HG03064 (cell line): ENCODE data around the gene LAIR1.
"Not testable (repeated sequence)": the region's sequence is repeated elsewhere in the genome, so short reads cannot be mapped to it uniquely, and the experiment has no call there.

Source experiments
- ATAC-seq: cut with Tn5 transposase; IDR thresholded peaks from one replicate; pipeline ENCODE4 v1.9.1; 2021; ENCODE audit warnings: low read depth; ENCODE audit not compliant: unreplicated experiment

LAIR1 gene

DNA sequence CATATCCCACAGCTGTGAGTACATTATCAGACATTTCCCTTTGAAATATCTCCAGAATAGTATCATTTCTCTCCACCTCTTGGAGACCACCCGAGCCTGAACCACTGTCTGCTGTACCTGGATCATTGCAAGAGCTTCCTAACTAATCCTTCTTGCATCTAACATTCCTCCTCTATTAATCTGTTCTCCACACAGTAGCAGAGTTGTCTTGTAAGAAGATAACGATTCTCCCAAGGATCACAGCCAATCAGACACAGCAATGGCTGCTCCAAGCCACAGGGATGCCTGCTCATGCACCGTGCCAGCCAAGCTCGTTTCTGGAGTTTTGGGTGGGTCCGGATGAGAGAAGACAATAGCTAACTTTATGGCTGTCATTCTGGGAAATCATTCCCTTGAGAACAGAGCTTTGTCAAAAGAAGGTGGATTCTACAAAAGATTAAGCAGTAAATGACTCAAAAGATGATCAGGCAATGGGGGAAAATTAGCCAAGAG lies 14.5 kb upstream of the LAIR1 start:
- no peak for ATAC-seq

DNA sequence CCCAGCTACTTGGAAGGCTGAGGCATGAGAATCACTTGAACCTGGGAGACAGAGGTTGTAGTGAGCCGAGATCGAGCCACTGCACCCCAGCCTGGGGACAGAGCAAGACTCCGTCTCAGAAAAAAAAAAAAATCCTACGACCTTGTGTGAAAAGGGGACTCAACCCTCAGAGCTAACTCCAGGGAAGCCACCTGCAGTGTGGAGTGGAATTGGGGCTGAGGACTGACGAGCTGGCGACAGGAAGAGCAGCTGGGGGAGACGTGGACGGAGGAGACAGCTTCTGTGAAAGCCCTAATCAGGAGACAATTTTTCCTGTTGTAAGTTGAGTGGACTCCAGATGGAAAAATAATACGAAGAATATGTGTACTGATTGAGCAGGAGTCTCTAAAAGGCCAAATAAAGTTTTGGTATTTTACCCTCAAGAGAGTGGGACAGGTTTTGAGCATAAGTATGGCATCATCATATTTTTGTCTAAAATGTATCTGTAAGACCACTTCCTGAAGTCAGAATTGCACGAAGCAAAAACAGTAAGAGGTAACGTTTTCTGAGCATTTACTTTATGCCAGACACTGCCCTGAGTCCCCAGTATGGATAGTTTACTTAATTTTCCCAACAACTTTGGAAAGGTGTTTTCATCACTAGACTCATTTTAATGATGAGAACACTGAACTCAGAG lies 12.0 kb upstream of the LAIR1 start:
- ATAC-seq, result no peak

DNA sequence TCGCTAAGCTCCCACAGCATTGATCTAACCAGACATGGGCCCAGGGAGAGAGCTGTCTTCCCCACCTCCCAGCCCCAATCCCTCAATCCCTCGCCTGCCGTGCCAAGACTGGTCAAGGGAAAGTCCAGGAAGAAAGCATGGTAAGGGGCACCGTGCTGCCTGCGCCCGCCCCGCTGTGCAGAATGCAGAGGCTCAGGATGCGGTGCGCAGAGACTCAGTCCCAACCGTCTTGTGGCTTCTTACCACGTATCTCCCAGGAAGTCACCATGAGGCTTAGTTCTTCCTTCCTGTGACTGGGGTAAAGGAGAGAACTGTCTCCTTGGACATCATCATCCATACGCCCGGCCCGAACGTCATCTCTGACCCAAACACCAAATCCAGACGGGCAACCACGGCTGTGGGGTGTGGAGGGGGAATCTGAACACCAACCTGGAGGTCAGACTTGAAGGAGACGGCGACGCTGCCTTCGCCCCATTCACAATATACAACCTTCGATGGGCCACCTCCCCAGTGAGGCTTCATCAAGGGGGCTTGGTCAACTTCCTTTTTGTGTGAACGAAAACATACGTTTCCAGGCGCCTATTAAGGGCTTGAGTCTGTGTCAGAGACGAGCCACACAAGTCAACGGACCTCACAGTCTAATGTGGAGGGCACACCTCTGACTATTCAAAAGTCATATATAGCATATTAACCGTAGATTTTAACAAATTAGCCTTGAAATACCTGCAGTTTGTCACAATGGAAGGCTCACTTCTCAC lies 10.6 kb upstream of the LAIR1 start:
- not testable (repeated sequence) for ATAC-seq

GRCh38 chr19:54373781-54374631 lies 9.3 kb upstream of the LAIR1 start:
- ATAC-seq, result no peak

DNA sequence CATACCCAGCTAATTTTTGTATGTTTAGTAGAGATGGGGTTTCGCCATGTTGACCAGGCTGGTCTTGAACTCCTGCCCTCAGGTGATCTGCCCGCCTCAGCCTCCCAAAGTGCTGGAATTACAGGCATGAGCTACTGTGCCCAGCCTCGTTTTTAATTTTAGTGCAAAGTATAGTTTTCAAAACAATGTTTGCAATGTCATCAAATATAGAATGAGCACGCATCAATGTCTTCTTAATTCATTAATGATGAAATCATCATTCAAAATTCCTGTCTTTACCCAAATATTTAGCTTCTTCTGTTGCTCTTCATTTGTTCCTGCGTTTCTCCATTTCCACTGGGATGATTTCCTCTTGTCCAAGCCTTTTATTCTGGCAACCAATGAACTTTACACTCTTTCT lies 6.7 kb upstream of the LAIR1 start:
- ATAC-seq, result not testable (repeated sequence)

DNA sequence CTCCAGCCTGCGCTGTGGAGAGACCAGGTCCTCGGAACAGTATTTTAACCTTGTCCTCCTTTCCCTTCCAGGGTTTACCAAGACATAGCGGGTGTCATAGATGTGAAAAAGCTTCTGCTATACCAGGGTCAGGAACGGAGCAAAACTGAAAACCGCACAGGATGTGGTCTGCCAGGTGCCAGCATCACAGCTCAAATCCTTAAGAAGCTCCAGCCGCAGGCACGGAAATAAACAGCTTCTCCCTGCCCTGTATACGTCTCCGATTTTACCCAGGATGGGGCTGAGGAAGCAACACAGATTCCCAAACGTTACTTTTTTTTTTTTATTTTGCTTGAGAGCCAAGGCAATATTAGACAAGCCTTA lies 5.7 kb upstream of the LAIR1 start:
- not testable (repeated sequence) for ATAC-seq

- ATAC-seq, result not testable (repeated sequence)
Observed at GRCh38 chr19:54369688-54370433, 5.1 kb upstream of the LAIR1 start.

DNA sequence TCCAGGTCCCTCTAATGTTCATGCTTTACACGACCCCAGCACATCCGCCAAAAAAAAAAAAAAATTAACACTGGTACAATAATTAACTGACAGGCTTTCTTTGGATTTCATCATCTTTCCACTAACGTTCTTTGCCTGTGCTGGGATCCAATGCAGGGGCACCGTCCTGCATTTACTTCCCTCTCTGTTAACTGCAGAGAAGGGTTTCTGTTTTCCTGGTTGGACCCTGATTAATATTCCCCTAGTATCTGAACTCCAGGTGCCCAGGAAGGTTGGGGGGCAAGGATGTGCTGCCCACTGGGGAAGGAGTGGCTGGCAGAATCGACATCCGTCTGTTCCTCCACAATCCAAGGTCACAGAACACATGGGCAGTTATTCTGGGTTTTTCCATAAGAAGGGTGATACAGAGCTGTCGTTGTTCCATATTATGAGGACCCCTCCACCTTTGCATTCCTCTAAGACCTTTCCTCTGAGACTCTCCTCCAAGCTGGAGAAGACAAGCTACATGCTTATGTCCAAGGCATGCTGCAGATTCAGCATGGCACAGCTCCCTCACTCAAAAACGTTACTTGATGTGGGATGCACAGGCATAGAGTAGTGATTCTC lies 4.5 kb upstream of the LAIR1 start:
- ATAC-seq, result no peak

DNA sequence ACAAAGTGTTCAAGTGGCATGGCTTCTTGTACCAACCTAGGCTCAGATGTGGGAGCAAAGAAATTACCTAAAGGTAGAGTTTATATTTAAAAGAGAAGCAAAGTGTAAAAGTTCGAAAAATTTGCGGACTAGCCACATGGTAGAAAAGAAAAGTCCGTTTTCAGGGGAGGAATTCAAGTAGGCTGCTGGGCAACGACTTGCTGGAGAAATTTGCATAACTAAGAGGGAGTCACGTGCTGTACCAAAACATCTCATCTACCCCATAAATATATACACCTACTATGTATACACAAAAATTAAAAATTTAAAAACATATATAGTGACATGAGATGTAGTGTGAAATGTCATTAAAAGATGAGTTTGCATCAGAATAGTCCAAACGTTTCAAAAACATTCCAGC lies 2.1 kb upstream of the LAIR1 start:
- ATAC-seq, result no peak

DNA sequence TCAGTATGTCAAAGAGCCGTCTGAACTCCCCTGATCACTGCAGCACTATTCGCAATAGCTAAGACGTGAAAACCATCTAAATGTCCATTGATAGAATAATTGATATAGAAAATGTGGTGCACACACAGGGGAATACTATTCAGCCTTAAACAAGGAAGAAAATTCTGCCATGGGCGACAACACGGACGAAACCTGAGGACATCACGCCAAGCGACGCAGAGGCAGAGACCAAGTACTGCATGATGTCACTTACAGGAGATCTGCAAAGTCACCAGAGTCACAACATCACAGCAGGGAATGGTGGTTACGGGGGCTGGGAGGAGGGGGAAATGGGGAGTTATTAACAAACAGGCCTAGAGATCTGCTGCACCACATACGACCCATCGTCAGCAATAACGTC lies 1.1 kb upstream of the LAIR1 start:
- not testable (repeated sequence) for ATAC-seq

GRCh38 chr19:54361680-54362422 lies 2.9 kb downstream of the LAIR1 start:
- ATAC-seq, result not testable (repeated sequence)

- not testable (repeated sequence) for ATAC-seq
Observed at GRCh38 chr19:54359149-54359820, 5.4 kb downstream of the LAIR1 start.

DNA sequence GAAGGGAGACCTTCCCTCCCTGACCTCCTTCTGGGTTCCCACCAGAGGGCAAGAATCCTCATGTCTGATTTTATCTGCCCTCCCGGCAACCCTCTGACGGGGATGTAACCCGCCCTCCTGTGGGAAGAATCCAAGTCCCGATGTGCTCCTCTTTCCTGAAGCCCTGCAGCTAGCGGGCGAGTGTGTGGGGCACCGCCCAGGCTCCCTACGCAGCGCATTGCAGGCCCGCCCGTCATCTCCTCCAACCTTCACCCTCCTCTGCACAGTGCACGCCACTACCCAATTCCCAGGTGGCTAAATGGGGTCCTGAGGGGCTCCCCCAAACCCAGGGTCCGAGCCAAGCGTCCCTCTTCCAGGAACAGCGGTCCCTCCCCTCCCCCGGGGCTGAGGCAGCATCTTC lies 7.3 kb downstream of the LAIR1 start:
- no peak for ATAC-seq

GRCh38 chr19:54356444-54357056 lies 8.2 kb downstream of the LAIR1 start:
- ATAC-seq, result no peak

DNA sequence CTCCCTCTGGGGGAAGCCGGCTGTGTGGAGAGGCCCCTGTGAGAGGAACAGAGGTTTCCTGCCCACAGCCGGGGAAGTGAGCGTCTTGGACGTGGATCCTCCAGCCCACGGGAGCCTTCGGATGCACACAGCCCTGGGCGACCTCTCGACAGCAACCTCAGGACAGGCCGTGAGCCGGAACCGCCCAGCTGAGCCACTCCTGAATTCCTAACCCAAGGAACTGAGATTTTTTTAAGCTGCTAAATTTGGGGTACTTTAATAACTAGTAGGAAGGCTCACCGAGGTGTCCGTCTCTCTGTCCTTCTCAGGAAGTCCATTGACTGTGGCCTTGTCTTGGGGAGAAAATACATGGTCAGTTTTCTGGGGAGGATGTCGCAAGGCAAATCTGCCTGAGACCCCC lies 9.1 kb downstream of the LAIR1 start:
- no peak for ATAC-seq

DNA sequence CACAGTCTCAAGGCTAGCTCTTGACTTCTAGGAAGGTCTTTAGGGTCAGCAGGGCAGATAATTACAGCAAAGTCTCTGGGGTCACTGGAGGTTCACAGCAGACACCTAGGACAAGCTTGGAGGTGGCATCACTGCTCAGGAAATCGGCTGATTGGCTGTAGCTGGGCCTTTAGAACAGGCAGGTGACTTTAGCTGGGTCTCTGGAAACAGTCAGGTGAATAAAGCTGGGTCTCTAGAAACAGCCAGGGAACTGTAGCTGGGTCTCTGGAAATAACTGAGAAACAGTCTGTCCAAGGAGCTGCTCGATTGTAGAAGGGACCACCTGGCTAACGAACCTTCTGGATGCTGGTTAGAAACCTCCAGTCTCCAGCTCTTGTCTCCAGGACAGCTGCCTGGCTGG lies 10.0 kb downstream of the LAIR1 start:
- ATAC-seq, result no peak

GRCh38 chr19:54352546-54352945 lies 12.2 kb downstream of the LAIR1 start:
- ATAC-seq, result no peak

DNA sequence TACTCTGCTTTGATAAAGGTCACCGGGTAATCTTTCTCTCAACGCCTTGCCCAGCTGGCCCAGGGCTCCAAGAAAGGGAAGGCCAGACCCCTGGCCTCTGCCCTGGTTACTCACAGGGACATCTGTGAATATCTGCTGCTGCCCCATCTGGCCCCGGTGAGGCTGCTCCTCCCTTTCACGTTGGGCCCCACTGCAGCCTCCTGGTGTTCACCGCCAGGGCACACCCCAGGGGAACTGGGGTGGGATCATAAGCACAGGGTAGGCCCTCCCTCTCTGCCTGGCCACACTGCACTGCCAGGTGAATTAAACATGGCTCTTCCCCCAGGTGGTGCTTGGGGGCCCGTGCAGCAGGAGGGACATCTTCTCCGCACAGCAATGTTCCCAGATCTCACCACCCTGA lies 12.7 kb downstream of the LAIR1 start:
- no peak for ATAC-seq
